Sigmoid colon (tissue), 4 donors: Measurements from ENCODE around the gene KRTAP21-3.

Source experiments
- CTCF ChIP-seq, 4 experiments: fragments of 450-650 bp in 3 of 4; fragments of 200-600 bp in 1 of 4; IDR thresholded peaks; one replicate each; pipeline ENCODE4 v1.5.1; 2016 to 2019; ENCODE audit warnings: antibody characterized with exemption in 4 of 4, mild to moderate bottlenecking in 3 of 4, moderate library complexity in 2 of 4
- EP300 ChIP-seq, 4 donors: sonication (generic); formaldehyde crosslinking; IDR thresholded peaks; one replicate each; pipeline ENCODE4 v1.6.1; 2017; ENCODE audit warnings: antibody characterized with exemption in 4 of 4

- TF ChIP-seq EP300 (IDR thresholded peaks at IDR 0.05) (no peak), CTCF (IDR thresholded peaks at IDR 0.05) (no peak)
Observed at GRCh38 chr21:30718239-30718909, at the start of gene KRTAP21-3.
